Sigmoid colon (tissue), 7 donors: ENCODE measurements around the gene CAPN2. TPM values are rescaled to one million over a fixed set of nuclear protein-coding genes. Genes with fewer than 3 reads are reported as not detected.
A peak's percentile ranks its signal among the peaks of the same experiment; 100 is the strongest.
"Not testable (repeated sequence)": the region's sequence is repeated elsewhere in the genome, so short reads cannot be mapped to it uniquely, and the experiment has no call there.

Experiments used
- DNase-seq: peaks from one replicate; pipeline ENCODE4 v3.0.0-alpha.2; 2019
- H3K27ac ChIP-seq, 4 donors: fragments of 200-600 bp; sonication (generic); one replicate each; pipeline ENCODE4 v1.5.1; 2016 to 2019; ENCODE audit warnings: mild to moderate bottlenecking in 1 of 4
- H3K27me3 ChIP-seq, 3 donors: fragments of 200-600 bp; sonication (generic); one replicate each; pipeline ENCODE4 v1.5.1; 2019; ENCODE audit warnings: mild to moderate bottlenecking in 1 of 3
- H3K36me3 ChIP-seq, 4 donors: fragments of 200-600 bp; sonication (generic); one replicate each; pipeline ENCODE4 v1.5.1; 2016 to 2019
- H3K4me1 ChIP-seq, 4 donors: fragments of 200-600 bp; sonication (generic); one replicate each; pipeline ENCODE4 v1.5.1; 2017 to 2019
- H3K4me3 ChIP-seq, 4 donors: fragments of 200-600 bp; sonication (generic); one replicate each; pipeline ENCODE4 v1.5.1; 2017 to 2019; ENCODE audit warnings: mild to moderate bottlenecking in 2 of 4, moderate library complexity in 1 of 4
- H3K9me3 ChIP-seq, 4 donors: fragments of 200-600 bp in 3 of 4; sonication (generic) in 3 of 4; one replicate each; pipeline versions ENCODE4 v1.5.1 to v1.6.1; 2013 to 2019
- EP300 ChIP-seq, 4 donors: sonication (generic); formaldehyde crosslinking; IDR thresholded peaks; one replicate each; pipeline ENCODE4 v1.6.1; 2017; ENCODE audit warnings: antibody characterized with exemption in 4 of 4
- POLR2A ChIP-seq, 2 donors: fragments of 450-650 bp; IDR thresholded peaks; one replicate each; pipeline ENCODE4 v1.6.1; 2016; ENCODE audit warnings: antibody characterized with exemption in 2 of 2, mild to moderate bottlenecking in 2 of 2, moderate library complexity in 2 of 2
- POLR2AphosphoS5 ChIP-seq, 4 donors: sonication (generic); formaldehyde crosslinking; IDR thresholded peaks; one replicate each; pipeline ENCODE4 v1.6.1; 2017; ENCODE audit warnings: antibody characterized with exemption in 4 of 4
- WGBS, 2 donors: extraction: QIAGEN DNeasy Blood & Tissue Kit; methylation state at CpG; one replicate each; pipeline ENCODE4 v1.1.7; 2013; 5-methylcytosine and 5-hydroxymethylcytosine counted together
- intact Hi-C: fragments of 100-400 bp; cut with DNase I; formaldehyde crosslinking; loops from one replicate; pipeline ENCODE4 v1.15.1; 2023
- polyA plus RNA-seq, 3 donors: library from polyadenylated mRNA; stranded (reverse); fragments of 200-250 nt; gene quantifications; one replicate each; pipeline ENCODE4 v1.2.3, GENCODE V29; 2013
- total RNA-seq, 4 donors: library from RNA; depleted of rRNA; stranded (reverse); fragments of >200 nt; gene quantifications; one replicate each; pipeline ENCODE4 v1.1.0, GENCODE V29; 2016
- TF ChIP-seq, protein P1 (sequence below), 4 experiments: fragments of 450-650 bp in 3 of 4; fragments of 200-600 bp in 1 of 4; IDR thresholded peaks; one replicate each; pipeline ENCODE4 v1.5.1; 2016 to 2019; ENCODE audit warnings: antibody characterized with exemption in 4 of 4, mild to moderate bottlenecking in 3 of 4, moderate library complexity in 2 of 4
- donor health status: healthy with polysubstance abuse.
- donor health status: Bipolar disorder and iron deficiency.
- donor health status: healthy.

CAPN2 gene
- total and polyA plus RNA-seq, 7 donors: 67.3 to 266 (median 135) TPM

DNA sequence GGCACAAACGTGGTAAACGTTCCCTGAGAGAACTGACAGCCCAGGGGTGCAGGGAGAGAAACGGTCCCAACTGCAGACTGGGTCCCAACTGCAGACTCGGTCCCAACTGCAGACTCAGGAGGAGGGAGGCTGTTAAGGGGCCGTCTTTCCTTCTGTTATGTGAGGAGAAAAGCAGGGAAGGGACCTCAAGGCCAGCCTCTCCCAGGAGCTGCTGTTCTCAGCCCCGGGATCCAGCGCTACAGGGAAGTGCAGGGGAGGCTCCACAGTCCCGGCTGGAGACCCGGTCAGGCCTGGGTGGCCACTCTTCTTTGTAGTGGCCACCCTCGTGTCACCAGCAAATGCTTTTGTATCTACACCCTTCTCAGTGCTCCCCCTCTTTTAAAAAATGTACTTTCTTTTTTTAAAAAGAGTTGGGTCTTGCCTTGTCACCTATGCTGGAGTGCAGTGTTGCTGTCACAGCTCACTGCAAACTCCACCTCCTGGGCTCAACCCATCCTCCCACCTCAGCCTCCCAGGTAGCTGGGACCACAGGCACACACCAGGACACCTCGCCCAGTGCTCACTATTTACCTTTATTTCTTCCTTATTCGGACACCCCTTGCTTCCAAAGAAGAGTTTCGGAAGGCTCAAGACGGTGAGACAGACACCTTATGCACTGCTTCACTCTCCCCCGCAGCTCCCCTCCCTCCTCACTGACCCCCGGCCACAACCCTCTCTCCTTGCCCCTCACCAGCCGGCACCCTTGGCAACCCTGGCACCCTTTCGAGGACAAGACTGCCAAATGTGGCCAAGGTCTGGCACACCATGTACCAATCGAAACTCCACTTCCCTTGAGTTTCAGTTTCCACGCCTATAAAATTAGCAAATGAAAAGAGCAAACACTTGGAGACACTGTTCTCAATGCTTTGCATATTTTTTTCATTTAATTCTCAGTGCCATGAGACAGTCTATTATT is 21.8 kb downstream of the CAPN2 start:
- intact Hi-C loops: no loop called here
- Histone ChIP-seq H3K9me3 (no peaks in the 10 kb centered on the region), H3K27ac (peak overlapping the region in 2 of 4 donors; percentile 25 to 53)

DNA sequence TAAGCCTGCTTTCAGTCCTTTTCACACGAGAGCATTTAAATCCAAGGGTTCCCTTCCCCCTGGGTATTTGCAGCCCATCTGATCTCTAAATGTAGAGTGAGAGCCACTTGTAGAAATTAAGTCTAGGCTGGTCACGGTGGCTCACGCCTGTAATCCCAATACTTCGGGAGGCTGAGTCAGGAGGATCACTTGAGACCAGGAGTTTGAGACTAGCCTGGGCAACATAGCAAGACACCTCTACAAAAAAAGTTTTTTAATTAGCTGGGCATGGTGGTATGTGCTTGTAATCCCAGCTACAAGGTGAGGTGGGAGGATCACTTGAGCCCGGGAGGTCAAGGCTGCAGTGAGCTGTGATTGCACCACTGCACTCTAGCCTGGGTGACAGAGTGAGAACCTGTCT is 24.3 kb downstream of the CAPN2 start:
- H3K4me3 ChIP-seq, H3K27me3 ChIP-seq, DNase-seq, H3K9me3 ChIP-seq, H3K36me3 ChIP-seq, intact Hi-C loops: not testable (repeated sequence)
- WGBS, 2 donors: 97 to 98% methylated on average over 5 of the region's 5 CpGs
- Histone ChIP-seq H3K4me1 (peaks cover 0 to 55% (median 48%) of the 10 kb centered on the region in 4 donors), H3K27ac (peak overlapping the region in 1 of 4 donors; percentile 46)

More for the DNA sequence above, 21.8 kb downstream of the CAPN2 start:
- no peaks in the 10 kb centered on the region for H3K27me3 ChIP-seq
- H3K36me3 ChIP-seq: no peaks in the 10 kb centered on the region
- WGBS, 2 donors: 37 to 68% methylated on average over 20 of the region's 20 CpGs
- peaks cover 0 to 58% (median 51%) of the 10 kb centered on the region in 4 donors for H3K4me1 ChIP-seq
- TF ChIP-seq EP300 (IDR thresholded peaks at IDR 0.05) (no peak), POLR2A (IDR thresholded peaks at IDR 0.05) (no peak), POLR2AphosphoS5 (IDR thresholded peaks at IDR 0.05) (no peak)
- TF ChIP-seq, protein P1, sequence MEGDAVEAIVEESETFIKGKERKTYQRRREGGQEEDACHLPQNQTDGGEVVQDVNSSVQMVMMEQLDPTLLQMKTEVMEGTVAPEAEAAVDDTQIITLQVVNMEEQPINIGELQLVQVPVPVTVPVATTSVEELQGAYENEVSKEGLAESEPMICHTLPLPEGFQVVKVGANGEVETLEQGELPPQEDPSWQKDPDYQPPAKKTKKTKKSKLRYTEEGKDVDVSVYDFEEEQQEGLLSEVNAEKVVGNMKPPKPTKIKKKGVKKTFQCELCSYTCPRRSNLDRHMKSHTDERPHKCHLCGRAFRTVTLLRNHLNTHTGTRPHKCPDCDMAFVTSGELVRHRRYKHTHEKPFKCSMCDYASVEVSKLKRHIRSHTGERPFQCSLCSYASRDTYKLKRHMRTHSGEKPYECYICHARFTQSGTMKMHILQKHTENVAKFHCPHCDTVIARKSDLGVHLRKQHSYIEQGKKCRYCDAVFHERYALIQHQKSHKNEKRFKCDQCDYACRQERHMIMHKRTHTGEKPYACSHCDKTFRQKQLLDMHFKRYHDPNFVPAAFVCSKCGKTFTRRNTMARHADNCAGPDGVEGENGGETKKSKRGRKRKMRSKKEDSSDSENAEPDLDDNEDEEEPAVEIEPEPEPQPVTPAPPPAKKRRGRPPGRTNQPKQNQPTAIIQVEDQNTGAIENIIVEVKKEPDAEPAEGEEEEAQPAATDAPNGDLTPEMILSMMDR (IDR thresholded peaks at IDR 0.05): no peak
- no peak for DNase-seq
- no peak overlapping the region for H3K4me3 ChIP-seq

DNA sequence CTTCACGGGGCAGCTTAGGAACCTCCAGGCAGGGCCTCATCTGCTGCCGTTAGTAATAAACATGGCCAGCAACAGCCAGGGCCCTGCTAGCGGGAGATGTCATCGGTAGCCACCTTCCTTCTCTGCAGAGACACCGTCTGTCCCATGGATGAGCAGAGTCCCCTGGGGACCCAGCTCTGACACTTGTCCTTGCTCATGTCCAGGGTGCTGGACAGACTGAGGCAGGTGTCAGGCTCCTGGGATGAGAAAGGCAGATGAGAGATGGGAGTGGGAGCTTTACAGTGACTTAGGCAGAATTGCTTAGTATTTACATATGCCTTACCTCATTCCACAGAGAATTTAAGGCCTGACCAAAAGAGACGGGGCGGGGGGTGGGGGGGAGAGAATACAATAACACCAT is 25.0 kb downstream of the CAPN2 start:
- DNase-seq: no peak
- no peaks in the 10 kb centered on the region for H3K36me3 ChIP-seq
- no peak overlapping the region for H3K4me3 ChIP-seq
- no peaks in the 10 kb centered on the region for H3K9me3 ChIP-seq
- H3K27ac ChIP-seq: peak overlapping the region in 1 of 4 donors; percentile 46
- H3K27me3 ChIP-seq: no peaks in the 10 kb centered on the region
- no peak for TF ChIP-seq POLR2AphosphoS5 (IDR thresholded peaks at IDR 0.05)
- TF ChIP-seq, protein P1 (IDR thresholded peaks at IDR 0.05): no peak
- TF ChIP-seq POLR2A (IDR thresholded peaks at IDR 0.05): no peak
- no peak for TF ChIP-seq EP300 (IDR thresholded peaks at IDR 0.05)
- H3K4me1 ChIP-seq: peaks cover 0 to 49% (median 43%) of the 10 kb centered on the region in 4 donors
- intact Hi-C loops: no loop called here
- WGBS, 2 donors: 32 to 73% methylated on average over 7 of the region's 7 CpGs

DNA sequence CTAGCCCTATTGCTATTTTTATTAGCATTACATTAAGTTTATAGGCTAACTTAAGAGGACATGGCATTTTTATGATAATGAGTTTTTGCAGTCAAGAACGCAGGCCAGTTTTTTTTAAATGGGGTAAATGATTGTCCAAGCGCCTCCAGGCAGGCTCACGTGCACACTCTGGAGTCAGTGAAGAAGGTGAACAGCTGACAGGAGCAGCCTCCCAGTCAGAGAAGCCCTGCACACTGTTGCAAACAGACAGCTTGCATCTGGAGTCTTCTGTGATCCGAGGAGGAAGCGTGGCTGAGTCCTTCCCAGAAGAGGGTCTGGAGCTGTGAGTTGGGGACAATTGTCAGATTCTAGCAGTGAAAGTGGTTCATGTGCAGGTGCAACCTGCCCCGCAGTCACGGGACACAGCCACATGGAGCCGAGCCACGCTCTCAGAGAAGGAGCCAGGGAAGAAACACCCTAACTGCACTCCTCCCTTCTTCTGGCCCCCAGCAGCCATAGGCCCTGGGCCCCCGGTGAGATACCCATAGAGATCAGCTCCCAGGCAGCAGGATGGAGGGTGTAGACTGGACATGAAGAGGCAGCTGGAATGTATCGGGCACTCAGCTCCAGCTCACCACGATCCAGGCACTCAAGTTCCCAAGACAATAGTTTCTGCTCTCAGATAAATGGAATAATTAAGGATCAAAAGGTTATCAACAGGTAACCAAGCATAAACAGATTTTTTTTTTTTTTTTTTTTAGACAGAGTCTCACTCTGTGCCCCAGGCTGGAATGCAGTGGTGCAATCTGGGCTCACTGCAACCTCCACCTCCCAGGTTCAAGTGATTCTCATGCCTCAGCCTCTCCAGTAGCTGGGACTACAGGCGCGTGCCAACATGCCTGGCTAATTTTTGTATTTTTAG is 26.4 kb downstream of the CAPN2 start:
- no peak for DNase-seq
- intact Hi-C loops: no loop called here
- Histone ChIP-seq H3K27me3 (no peaks in the 10 kb centered on the region), H3K27ac (peak overlapping the region; percentile 17 to 68 (median 49)), H3K36me3 (peaks cover 0 to 10% (median 0%) of the 10 kb centered on the region in 4 donors), H3K9me3 (no peaks in the 10 kb centered on the region), H3K4me1 (peaks cover 0 to 37% (median 32%) of the 10 kb centered on the region in 4 donors), H3K4me3 (no peak overlapping the region)
- 33 to 69% methylated on average over 14 of the region's 14 CpGs for WGBS, 2 donors
- peak in 2 of 4 donors; percentile 25 to 48 for TF ChIP-seq POLR2AphosphoS5 (IDR thresholded peaks at IDR 0.05)
- no peak for TF ChIP-seq EP300 (IDR thresholded peaks at IDR 0.05)

DNA sequence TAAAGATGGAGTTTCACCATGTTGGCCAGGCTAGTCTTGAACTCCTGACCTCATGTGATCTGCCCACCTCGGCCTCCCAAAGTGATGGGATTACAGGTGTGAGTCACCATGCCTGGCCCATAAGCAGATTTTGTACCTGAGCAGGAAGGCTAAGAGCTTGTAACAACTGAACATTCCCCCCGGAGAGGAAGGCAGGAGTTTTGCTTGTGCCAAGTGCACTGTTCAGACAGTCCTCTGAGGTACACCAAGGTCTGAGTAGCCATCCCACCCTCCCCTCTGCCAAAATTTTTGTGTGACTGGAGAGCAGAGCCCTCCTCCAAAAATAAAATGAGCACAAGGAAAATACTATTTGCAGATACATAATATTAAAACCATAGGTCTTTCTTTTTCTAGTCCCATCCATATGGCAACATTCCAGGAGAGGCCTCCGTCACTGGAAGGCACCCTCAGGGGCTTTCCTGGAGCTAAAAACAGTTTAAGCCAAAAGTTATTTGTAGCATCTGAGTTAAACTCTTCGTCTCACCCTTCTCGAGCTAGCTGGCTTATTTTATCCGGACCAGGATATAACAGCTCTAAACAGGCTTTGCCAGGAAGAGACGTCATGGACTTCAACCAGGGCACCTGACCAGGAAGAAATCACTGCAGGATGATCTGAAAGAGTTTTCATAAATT is 27.2 kb downstream of the CAPN2 start:
- Histone ChIP-seq H3K9me3 (no peaks in the 10 kb centered on the region), H3K27ac (peak overlapping the region; percentile 24 to 68 (median 54)), H3K36me3 (peaks cover 0 to 18% (median 3%) of the 10 kb centered on the region in 4 donors), H3K4me1 (peaks cover 0 to 30% (median 27%) of the 10 kb centered on the region in 4 donors), H3K4me3 (no peak overlapping the region), H3K27me3 (no peaks in the 10 kb centered on the region)
- intact Hi-C loops: no loop called here
- WGBS, 2 donors: 24 to 68% methylated on average over 7 of the region's 7 CpGs
- DNase-seq: no peak
- peak in 1 of 4 donors; percentile 23 for TF ChIP-seq POLR2AphosphoS5 (IDR thresholded peaks at IDR 0.05)
- TF ChIP-seq, protein P1 (IDR thresholded peaks at IDR 0.05): no peak

DNA sequence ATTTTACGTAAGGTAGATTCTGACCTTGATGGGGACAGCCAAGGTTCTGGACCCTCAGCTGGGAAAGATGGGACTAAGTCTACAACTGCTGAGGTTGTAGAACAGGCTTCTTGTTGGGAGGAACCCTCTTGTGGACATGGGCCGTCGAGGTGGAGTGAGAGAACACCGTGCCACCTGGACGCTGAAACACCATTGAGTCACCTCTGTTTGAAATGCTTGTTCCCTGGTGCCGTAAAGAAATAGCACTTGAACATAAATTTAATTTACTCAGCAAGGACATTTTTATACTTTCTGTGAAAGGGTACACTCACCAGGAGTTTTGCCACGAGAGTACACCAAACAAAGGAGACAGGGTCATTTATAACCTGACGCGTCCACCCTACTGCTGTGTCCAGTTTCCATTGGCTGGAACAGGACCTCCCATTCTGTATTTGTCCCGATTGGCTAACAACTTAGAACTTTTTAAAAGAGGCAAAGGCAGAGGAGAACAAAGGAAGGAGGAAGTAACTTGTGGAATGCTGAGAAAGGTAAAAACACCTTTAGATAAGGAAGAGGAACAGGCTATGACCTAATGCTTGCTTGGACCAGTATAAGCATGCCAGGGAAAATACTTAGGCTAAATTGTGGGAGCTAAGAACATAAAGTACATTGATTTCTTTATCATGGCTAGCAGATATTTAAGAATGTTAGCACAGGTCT is 27.8 kb downstream of the CAPN2 start:
- peak overlapping the region; percentile 3 to 68 (median 54) for H3K27ac ChIP-seq
- peaks cover 0 to 25% (median 9%) of the 10 kb centered on the region in 4 donors for H3K36me3 ChIP-seq
- intact Hi-C loops, H3K9me3 ChIP-seq, H3K4me3 ChIP-seq, DNase-seq, H3K27me3 ChIP-seq: not testable (repeated sequence)
- peaks cover 0 to 30% (median 27%) of the 10 kb centered on the region in 4 donors for H3K4me1 ChIP-seq
- 28 to 72% methylated on average over 10 of the region's 10 CpGs for WGBS, 2 donors
